ENCODE data around the gene NPRL2. TPM values are rescaled to one million over a fixed set of nuclear protein-coding genes. Genes with fewer than 3 reads are reported as not detected.

NPRL2 gene
- total and polyA plus RNA-seq, 2 of the 8 experiments (the other 6 are each of a cell fraction or from before 2014, with no cell fraction given), result 28.4 to 51.4 TPM

DNA sequence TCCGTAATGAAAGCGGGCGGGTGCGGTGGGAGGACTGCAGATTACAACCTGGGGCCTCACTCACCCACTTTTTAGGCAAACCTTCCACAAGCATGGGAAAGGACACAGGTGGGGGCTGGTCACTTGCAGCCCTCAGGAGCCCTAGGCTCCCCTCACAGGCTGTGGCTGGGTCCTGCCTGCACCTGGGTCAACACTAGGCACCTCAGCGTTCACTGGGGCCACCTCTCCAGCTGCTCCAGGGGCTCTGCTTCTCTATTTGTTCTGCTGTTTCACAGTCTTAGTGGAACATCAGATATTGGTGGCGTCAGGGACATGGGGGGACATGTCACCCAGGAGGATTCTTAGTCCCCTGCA lies 38.8 kb upstream of the NPRL2 start:
- Histone ChIP-seq H4K91ac (replicated peaks; ENCODE audit: insufficient read length, low read length) (no peak overlapping the region), H3K23me2 (ENCODE audit: low read depth, low read length) (no peaks in the 10 kb centered on the region), H2BK12ac (ENCODE audit: low read depth, low read length) (no peak overlapping the region), H3K4me3 (ENCODE audit: extremely low read depth in 1 of 4, insufficient read depth in 2 of 4, low read depth in 3 of 4, low read length in 4 of 4) (no peak overlapping the region), H3K9me3 (ENCODE audit: insufficient read depth in 2 of 2, low read depth in 1 of 2, low read length in 1 of 2) (no peaks in the 10 kb centered on the region), H2AFZ (ENCODE audit: low read length) (no peak overlapping the region), H2BK15ac (ENCODE audit: low read length) (no peak overlapping the region), H3K23ac (ENCODE audit: insufficient read length) (no peak overlapping the region), H3K79me2 (ENCODE audit: control insufficient read depth in 1 of 2, insufficient read depth in 2 of 2, low read length in 2 of 2) (no peaks in the 10 kb centered on the region), H3K4ac (replicated peaks; ENCODE audit: insufficient read length, low read depth, low read length) (no peak overlapping the region), H3K36me3 (ENCODE audit: control insufficient read depth in 2 of 4, insufficient read depth in 4 of 4, low read length in 3 of 4) (no peaks in the 10 kb centered on the region), H3K9ac (replicated peaks in 1 of 4; ENCODE audit: extremely low read depth in 1 of 4, low read depth in 3 of 4, low read length in 3 of 4) (no peak overlapping the region), H3K14ac (ENCODE audit: insufficient read length) (no peak overlapping the region), H2BK120ac (replicated peaks; ENCODE audit: low read depth, low read length) (no peak overlapping the region), H3K27ac (ENCODE audit: low read depth, low read length) (no peak overlapping the region), H3K4me2 (ENCODE audit: insufficient read depth in 1 of 2, low read depth in 2 of 2, low read length in 2 of 2) (no peak overlapping the region), H2BK5ac (ENCODE audit: low read depth, low read length) (no peak overlapping the region), H3K18ac (ENCODE audit: extremely low read depth, low read length) (no peak overlapping the region), H3K79me1 (ENCODE audit: low read depth, low read length) (no peaks in the 10 kb centered on the region), H4K5ac (ENCODE audit: insufficient read length, low read depth, low read length) (no peak overlapping the region), H2BK20ac (ENCODE audit: low read length) (no peak overlapping the region), H2AK5ac (ENCODE audit: low read depth, low read length) (no peak overlapping the region), H4K20me1 (replicated peaks in 1 of 2; ENCODE audit: control insufficient read depth in 1 of 2, insufficient read depth in 2 of 2, low read length in 2 of 2) (peaks cover under 1 to 3% of the 10 kb centered on the region in 2 experiments), H3K56ac (replicated peaks; ENCODE audit: insufficient read length, low read depth, low read length) (no peak overlapping the region), H3K27me3 (replicated peaks in 1 of 4; ENCODE audit: control insufficient read depth in 3 of 4, extremely low read depth in 1 of 4, insufficient read depth in 3 of 4, low read length in 3 of 4) (no peaks in the 10 kb centered on the region), H4K8ac (ENCODE audit: extremely low read depth, insufficient read depth, low read length) (no peak overlapping the region), H3K4me1 (replicated peaks in 1 of 4; ENCODE audit: control insufficient read depth in 3 of 4, insufficient read depth in 4 of 4, low read length in 3 of 4) (peaks cover 0 to 2% (median under 1%) of the 10 kb centered on the region in 4 experiments; a peak in 3 of 7 replicates)
- TF ChIP-seq EZH2 (IDR thresholded peaks at IDR 0.05; ENCODE audit: low read depth, low read length, severe bottlenecking), result no peak
- TF ChIP-seq ASH2L (IDR thresholded peaks at IDR 0.05; ENCODE audit: low read length), result no peak
- TF ChIP-seq SP2 (IDR thresholded peaks at IDR 0.05; ENCODE audit: low read length), result no peak
- no peak for TF ChIP-seq GTF2F1 (IDR thresholded peaks at IDR 0.05; ENCODE audit: borderline replicate concordance, low read depth, low read length)
- no peak for TF ChIP-seq NANOG (IDR thresholded peaks at IDR 0.05; ENCODE audit: insufficient read depth, low read depth, low read length, poor library complexity, severe bottlenecking)
- TF ChIP-seq, protein P1, sequence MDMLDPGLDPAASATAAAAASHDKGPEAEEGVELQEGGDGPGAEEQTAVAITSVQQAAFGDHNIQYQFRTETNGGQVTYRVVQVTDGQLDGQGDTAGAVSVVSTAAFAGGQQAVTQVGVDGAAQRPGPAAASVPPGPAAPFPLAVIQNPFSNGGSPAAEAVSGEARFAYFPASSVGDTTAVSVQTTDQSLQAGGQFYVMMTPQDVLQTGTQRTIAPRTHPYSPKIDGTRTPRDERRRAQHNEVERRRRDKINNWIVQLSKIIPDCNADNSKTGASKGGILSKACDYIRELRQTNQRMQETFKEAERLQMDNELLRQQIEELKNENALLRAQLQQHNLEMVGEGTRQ (IDR thresholded peaks at IDR 0.05; ENCODE audit: low read length), result no peak
- ChIA-PET CTCF (ENCODE audit: partially characterized antibody) (interaction anchor here (1.0 to 9.3 kb wide), 10 partner anchors 10 to 182 kb away, joined by 3 to 136 read pairs (median 8); partner anchors contain the start of genes CYB561D2, NPRL2 and ZMYND10), POLR2A (ENCODE audit: partially characterized antibody) (interaction anchor here (0.9 kb wide), 1 partner anchor 126 kb away, joined by 3 read pairs; no protein-coding TSS in a partner anchor)
- FAIRE-seq (no peak), DNase-seq (ENCODE audit: low read depth in 1 of 2, low spot score in 2 of 2) (no peak)
- WGBS, 2 experiments (ENCODE audit: extremely low coverage in 1 of 2, insufficient coverage in 1 of 2, insufficient read length in 1 of 2, insufficient replicate concordance in 2 of 2, low coverage in 1 of 2, low lambda C conversion rate in 2 of 2, missing lambda C conversion rate in 1 of 2), result 91% methylated on average over 6 of the region's 6 CpGs; no CpG with 5 or more reads in 1 of the 2 experiments

Measured in H1 (cell line).